ENCODE data around the gene KIF12.

The KIF12 gene

DNA sequence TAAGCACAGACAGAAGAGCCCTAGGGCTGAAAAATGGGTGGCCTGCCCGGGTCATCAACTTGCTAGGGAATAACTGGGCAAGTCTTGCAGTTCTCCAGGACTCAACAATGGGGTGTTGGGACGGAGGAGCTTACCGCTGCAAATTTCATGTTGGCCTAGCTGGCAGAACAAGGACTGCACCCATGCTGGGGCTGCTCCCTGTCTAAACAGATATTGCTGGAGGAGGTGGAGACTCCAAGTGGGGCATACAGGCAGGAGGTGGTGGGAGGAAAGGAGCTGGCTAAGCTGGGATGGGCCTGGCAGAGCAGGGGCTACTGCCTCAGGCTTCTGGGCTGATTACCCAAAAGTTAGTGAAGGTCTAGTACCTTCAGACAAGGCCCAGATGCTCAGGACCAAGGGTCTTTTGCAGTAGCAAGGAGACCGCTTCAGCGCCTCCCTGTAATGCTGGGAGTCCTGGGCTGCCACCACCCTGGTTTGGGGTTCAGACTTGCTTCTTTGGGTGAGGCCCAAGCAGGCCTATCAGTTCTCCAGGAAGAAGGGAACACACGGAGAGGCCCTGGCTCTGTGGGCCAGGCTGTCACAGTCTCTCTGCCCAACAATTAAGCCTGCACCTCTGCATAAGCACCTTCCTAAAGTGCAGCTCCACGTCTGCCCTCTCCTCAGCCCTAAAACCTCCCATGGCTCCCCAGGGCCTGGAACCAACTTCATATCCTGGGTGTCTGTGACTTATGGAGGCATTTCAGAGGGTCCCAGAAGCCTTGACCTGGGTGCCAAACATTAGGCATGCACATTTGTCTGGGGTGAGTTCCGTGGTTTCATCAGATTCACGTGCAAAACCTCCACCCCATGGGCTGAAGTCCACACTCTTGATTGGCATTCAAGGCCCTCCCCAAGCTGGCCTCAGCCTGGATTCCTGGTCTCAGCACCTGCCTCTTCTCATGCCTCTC is 24.2 kb upstream of the KIF12 start:
- DNase-seq, result peak; percentile 3

DNA sequence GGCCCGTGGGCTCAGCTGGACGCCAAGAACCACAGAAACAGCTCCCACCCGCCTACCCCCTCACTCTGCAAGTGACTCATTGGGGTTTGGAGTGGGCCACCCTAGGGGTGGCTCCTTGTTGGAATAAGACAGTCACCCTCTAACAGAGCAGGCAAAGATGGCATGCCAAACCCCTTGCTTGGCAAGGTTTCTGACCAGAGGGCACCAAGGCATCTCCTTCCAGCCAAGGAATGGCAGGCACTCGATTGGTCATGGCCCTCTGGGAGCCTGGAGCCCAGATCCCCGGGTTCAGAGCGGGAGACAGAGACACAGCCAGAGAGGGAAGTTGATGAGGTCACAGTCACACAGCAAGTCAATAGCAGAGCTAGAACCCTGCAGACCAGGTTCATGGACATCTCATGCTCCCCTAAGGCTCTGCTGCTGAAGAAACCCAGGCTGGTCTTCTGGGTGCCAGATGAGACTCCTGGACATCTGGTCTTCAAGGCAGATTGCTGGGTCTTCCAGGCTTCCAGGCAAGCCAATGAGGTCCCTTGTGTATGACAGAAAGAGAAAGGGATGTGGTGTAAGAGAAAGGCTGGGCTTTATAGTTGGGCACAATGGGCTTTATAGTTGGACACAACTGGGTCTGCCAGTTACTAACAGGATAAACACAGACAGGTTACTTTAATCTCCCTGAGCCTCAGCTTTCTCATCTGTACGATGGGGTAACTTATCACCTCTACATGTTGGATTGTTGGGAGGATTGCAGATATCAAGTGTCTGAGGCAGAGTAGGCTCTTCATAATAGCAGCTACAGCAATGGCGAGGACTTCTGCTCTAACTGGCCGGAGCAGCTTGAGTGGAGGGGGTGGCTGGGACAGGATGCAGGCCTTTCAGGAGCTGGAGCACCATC is 23.3 kb upstream of the KIF12 start:
- DNase-seq, result no peak

DNA sequence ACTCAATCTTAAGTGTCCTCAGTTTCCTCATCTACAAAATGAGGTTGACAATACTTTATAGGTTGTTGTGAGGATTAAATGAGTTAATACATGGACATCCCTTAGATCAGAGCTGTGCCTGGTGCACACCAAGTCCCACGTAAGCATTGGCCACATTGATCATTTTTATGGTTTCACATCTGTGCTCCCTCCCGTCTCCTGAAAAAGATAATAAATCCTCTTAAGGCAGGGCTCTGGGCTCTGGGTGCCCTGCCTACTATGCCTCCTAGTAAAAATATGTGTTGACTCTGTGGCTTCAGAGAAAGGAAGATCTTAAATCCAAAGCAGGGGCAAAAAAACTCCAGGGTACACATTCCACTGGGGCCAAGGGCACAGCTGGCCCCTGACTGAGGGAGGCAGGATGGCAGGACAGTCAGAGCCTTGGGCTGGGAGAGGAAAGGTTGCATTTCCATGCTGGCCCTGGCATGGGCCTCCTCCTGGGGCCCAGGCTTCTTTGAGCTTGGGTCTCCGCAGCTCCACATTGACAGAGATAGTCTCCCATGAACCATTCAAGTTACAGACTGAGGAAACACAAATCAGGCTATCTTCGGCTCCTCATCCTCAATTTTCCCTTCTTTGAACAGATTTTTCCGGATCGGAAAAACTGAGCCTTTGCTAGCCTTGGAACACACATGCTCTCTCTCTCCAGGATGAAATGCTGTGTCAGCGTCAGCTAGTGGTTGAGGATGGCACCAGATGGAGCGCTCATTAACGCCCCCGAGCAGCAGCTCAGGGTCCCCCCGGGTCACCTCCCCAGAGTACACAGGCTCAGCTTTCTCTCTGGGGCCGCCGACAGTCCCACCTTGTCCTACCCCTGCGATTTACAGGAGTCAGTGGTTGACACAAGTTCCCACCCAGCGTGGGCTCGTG is 22.4 kb upstream of the KIF12 start:
- no peak for DNase-seq

DNA sequence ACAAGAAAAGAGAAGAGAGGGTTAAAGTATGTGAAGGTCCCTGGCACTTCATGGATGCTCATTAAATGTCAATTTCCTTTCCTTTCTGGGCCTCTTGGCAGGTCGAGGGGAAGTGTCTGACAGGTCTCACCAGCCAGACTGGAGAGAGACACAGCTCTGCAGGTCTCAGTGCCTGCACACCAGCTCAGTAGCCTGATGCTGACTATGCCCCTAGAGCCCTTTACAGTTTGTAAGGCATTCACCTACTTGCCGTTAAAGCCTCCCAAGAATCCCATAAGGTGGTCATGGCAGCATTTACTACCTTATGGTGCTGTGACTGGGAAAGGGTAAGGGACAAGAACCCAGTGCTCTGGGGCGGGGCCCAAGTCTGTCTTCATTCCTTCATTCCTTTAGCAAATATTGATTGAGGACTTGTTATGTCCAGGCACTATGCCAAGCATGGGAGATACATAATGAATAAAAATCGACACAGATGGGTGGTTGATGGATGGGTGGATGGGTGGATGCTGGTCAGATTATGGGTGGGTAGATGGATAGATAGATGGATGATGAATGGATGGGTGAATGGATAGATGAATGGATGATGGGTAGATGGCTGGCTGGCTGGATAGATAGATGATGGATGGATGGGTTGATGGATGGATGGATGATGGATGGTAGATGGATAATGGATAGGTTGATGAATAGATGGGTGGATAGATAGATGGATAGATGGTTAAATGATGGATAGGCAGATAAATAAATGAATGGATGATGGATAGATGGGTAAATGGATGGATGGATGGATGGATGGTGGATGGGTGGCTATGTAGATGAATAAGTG is 21.3 kb upstream of the KIF12 start:
- DNase-seq, result no peak

DNA sequence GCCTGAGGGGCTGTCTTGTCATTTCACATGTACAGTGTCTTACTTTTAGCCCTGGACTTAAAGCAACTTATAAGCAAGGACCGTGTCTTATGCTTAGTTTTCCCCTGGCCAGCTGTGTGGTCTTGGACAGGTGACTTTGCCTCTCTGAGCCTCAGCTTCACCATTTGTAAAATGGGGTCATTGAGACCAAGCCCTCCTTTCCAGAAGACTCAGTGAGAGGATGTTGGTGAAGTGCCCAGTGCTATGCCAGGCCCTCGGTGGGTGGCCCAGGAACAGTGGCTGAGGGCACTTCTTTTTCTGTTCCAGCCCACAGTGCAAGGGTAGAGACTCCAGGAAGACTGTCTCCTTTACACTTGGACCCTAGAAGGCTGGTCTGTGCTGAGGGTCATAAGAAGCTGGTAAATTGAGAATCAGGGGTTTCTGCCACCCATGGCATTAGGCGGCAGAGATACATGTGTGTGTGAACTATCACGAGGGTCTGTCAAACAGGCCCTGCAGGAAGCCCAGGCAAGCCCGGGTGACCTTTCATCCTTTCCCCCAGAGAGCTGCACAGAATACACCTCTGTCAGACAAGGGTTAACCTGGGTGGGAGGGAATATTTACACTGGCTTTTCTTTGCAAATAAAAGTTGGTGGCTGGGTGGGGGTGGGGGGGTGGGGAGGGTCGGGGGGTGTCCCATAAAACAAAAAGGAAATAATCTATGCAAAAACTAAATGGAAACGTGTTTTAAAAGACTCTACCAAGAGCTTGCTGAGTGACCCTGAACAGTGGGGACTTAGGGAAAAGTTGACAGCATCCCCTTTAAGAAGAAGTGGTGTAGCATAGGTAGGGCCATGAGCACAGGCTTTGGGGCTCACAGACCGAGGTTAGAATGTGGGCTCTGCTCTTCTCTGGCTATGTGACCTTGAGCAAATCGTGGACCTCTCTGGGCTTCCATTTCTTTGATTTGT is 20.4 kb upstream of the KIF12 start:
- DNase-seq, result peak; percentile 11

DNA sequence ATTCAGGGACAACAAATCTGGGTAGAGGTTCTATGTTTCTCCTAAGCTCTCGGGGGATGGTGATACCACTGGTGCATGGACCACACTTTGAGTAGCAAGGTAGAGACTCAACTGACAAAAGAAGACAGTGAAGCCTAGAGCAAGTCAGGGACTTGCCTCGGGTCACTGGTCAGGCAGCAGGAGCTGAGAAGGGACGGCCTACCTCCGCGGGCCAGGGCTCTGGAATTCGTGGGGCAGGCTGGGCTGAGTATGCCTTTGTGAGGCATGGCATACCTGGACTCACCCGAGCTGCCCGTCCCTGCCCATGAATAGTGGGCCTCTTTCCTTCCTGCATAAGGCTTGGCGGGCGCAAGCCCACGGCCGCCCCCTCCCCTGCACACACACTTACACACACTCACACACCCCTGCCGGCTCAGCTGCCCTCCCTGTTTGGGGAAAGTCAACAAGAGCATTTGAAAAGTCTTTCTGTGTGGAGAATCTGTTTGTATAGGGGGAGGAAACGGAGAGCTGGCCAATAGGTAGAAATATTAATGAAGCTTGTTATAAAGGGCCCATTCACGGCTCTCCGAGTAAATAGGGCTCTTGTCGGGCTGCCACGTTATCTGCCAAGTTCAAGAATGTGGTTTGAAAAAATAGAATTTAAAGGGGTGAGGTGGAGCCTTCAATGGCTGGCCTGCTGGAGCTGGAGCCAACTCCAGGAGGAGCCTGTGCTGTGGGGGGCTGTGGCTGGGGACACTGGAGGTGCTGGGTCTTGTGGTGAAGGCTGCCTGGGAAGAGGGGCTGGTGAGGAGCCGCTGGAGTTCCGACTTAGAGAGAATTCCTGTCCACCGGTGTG is 19.1 kb upstream of the KIF12 start:
- peak; percentile 62 for DNase-seq

DNA sequence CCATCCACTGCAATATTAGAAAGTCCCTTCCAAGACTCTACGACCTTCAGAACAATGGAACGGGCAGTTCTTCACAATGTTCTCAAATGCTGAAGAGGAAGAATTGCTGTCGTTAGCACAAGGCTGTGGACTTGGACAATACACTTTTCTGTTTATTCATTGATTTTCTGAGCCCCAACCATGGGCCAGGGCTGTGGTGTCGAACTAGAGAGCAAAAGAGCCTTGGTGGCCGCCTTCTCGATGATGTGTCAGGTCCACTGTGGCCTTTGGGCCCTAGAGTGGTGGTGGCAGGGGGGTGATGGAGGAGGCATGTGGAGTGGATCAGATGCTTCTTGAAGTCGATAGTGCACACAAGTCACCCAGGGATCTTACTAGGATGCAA is 18.5 kb upstream of the KIF12 start:
- DNase-seq, result peak; percentile 8

DNA sequence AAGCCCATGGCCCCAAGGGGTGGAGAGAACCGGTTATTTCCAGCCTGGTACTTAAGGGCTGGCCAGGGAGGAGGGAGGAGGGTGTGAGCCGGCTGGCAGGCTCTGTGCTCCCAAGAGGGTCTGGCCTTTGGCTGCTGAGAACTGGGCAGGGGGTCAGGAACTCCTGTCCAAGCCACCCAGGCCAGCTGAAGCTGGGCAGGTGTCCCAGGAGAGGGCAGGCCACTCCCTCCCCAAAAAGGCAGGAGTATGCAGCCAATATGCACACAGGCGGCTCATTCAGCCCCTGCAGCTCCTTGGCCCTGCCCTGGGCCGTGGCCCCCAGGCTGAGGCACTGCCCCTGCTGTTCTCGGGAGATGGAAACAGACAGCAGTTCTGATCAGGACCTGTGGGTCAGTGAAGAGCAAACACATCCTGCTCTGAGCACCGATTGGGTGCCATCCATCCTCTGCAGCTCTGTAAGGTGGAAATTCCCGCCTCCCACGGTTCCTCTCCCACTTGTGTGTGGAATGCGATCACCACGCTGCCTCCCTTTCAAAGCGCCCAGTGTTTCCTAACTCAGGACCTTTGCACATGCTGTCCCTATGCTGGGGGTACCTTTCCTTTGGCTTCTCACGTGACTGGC is 17.1 kb upstream of the KIF12 start:
- DNase-seq, result peak; percentile 40

DNA sequence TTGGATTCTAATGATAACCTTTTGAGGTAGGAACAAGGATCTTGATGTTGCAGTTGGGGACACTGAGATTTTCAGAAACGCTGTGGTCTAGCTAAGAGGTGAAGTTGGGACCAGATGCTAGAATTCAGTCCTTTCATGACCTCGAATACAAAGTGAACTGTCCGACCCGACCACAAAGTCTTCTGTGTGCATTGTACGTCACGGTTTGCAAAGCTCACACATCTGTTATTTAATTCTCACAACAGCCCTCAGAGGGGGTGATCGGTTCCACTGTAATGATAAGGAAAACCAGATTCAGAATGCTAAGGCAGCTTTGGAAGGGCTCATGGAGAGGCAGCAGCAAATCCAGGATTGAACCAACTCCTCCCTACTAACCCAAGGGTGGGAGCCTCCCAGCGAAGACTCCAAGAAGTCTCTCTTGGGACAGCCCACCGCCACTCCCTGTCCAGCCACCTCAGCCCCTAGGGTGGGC is 16.6 kb upstream of the KIF12 start:
- no peak for DNase-seq

DNA sequence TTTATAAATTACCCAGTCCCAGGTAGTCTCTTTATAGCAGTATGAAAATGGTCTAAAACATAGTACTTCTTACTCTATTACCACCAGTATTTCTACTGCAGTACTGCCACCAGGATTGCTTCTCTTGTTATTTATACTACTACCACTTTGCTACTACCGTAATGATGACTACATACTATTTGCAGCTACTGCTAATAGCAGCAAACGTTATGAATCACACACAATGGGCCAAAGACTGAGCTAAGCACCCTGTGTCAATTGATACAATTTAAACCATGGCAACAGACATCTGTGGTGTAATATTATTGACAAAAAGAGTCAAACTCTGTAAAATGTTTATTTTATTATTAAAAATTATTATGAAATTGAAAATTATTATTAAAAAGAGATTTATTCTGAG is 15.3 kb upstream of the KIF12 start:
- DNase-seq, result no peak

DNA sequence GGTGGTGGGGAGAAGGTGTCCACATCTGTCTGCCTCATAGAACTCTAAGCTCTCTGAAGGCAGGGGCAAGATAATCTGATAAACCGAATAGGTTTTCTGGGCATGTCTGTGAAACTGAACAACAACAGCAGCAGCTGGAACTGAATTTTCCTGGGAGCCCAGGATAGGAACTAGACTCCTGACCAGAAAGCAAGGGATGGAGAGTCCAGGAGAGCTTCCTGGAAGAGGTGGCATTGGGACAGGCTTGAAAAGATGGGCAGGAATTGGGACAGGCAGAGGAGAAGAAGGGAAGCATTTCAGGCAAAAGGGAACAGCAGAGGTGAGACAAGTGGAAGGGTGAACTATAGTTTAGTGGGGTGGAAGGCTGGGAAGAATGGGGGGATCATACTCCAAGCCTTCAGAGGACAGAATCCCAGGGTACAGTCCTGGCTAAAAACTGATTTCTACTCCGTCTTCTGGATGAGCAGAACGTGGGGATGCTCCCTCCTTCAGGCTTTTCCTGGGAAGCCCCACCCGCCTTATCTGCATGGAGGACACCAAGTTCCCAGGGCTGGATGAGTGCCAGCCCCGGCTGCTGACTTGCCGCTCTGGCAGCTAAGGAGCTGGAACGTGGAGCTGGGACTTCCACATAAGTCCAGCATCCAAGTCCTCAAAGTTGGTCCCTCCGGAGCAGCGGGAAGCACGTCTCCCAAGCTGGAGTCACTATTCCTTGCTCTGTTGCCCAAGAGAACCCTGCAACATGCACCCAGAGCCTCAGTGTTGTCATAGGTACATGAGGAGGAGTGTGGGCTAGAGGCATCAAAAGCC is 13.9 kb upstream of the KIF12 start:
- peak; percentile 64 for DNase-seq

DNA sequence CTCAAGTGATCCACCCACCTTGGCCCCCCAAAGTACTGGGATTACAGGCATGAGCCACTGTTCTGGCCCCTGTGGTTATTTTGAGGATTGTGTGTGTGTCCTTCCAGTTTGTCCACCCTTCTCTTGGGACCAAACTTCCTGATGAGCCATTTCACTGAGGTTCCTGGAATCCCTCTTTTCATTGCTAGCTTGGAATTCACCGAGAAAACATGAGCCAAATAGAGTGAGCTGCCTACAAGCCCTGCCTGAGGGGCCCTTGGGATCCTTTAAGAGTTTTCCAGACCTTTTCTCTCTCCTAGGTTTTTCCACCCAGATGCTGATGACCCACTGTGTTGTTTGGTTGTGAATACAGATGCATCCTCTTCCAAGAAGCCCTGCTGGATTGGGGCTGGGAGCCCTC is 13.2 kb upstream of the KIF12 start:
- no peak for DNase-seq

DNA sequence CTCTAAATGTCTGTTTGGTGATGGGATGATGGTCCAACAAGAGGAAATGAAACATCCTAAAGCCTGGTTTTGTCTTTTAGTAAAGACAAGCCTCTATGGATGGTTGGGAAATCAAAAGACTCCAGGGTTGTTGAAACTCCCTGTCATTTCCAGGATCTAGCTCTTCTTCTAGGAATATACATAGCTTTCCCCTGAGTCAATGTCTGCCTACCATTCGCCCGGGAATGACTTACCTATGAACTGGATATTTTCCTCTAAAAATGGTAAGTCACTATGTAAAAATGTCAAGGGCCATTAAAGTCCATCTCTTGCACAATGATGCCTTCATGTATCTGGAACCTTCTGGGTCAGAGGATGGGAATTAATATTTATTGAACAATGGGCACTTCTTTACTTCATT is 11.1 kb upstream of the KIF12 start:
- DNase-seq, result no peak

DNA sequence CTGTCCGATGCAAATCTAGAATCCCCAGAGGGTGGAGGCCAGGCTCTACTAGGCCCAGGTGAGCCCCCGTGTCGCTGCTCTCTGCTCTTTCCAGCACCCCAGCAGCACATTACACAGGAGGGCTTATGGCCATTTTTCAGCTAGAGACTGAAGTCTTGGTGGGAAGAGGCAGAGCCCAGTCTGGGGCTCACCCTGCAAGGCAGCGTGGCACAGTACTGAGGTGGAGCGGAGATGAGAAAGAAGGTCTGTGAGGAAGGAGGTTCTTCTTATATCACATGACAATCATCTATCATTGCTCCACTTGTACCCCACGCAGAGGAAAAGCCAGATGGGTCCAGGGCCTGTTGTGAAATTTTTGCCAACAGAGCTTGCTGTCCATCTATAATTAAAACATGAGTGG is 10.0 kb upstream of the KIF12 start:
- DNase-seq, result no peak

DNA sequence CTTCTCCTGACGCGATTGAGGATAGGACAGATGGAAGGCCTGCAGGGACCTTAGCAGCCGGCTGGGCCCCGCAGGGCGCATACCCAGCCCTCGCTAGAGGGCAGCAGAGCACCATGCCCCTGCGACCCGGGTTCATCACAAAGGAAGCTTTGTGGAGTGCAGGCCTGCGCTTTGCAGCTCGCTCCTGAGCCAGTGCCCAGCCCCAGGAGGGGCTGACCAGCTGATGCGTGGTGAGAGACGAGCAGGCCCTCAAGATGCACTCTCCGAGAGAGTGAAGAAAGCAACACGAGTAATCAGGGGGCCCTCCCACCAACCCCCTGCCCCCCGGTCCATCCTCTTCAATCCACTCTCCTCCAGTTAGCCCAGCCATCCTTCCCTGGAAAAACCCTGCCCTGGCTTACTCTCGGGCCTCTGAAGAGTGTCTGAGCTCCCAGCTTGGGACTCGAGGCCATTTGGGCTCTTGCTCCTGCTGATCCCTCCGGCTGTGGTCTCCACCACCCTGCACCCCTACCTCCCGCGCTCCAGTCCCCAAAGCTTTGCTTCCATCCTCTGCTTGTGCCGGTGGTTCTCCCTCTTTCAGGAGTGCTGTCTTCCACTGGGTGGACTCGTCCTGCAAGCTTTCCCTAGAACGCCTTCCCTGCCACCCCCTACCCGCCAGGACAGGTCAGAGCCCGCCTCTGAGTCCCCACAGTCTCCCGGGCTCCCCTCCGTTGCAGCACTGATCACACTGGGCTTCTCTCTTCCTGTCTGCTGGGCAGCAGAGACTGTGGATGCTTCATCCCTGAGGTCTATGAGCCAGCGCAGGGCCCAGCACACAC is 9.1 kb upstream of the KIF12 start:
- DNase-seq, result peak; percentile 85

DNA sequence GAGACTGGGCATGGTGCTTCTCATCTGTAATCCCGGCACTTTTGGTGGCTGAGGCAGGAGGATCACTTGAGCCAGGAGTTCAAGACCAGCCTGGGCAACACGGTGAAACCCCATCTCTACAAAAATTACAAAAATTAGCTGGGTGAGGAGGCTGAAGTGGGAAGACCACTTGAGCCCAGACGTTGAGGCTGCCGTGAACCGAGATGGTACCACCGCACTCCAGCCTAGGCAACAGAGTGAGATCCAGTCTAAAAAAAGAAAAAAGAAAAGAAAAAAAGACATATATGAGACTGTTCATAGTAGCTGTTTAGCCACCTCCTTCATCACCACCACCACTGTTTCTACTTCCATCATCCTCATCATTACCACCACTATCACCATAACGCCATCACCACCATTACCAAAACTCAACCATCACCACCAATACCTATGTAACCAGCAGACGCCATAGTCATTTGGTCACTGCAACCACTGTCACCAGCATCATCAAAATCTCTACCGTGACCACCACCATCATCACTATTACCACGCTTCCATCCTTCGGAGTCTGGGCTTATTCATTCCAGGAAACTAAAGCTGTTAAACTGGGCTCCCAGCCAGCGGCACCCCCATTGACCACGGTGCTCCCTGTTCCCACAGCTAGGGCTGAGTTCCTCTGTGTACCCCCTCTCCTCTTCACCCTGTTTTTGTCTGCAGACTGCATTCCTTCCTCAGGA is 8.4 kb upstream of the KIF12 start:
- no peak for DNase-seq

DNA sequence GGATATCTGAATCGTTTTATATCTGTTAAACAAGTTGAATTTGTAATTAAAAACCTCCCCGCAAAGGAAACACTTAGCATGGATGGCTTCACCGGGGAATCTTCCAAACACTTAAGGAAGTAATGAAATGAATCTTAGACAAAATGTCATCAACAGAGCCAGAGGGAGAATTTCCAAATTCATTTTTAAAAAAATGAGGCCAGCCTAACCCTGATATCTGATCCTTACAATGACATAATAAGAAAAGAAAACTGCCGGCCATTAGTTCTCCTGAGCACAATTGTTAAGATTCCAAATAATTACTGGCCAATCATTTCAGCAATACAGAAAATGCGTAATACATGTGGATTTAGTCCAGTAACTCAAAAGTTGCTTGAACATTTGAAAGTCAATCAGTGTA is 6.1 kb upstream of the KIF12 start:
- DNase-seq, result no peak
